Caco-2 (cell line): ENCODE results near the gene DOK6. TPM values are rescaled to one million over a fixed set of nuclear protein-coding genes. Genes with fewer than 3 reads are reported as not detected.

Experiments
- BruUV-seq: library from RNA; stranded (reverse); fragments of 400-500 nt; replicated peaks from 2 replicates; lab custom pipeline; 2021; lab: Mats Ljungman, UMichigan
- CTCF ChIA-PET: fragments of 300-600 bp; sonication (Branson Sonifier 250); formaldehyde crosslinking; loops from one replicate; lab custom pipeline; 2022; ENCODE audit warnings: antibody characterized with exemption; lab: Charles Lee
- POLR2A ChIA-PET: fragments of 300-600 bp; sonication (Branson Sonifier 250); formaldehyde crosslinking; loops from one replicate; lab custom pipeline; 2022; ENCODE audit warnings: antibody characterized with exemption; lab: Charles Lee
- DNase-seq, 2 experiments: peaks; one replicate each; pipeline versions ENCODE4 v3.0.0 to v3.0.0-alpha.2; 2020 to 2022
- H3K27me3 ChIP-seq: replicated peaks from 2 replicates; pipeline ENCODE4 v1.6.0; 2011; ENCODE audit warnings: low read length; ENCODE audit not compliant: control insufficient read depth, insufficient read depth
- H3K36me3 ChIP-seq: 2 replicates; pipeline ENCODE4 v1.5.1; 2011; ENCODE audit warnings: low read length; ENCODE audit not compliant: control insufficient read depth, insufficient read depth
- H3K4me1 ChIP-seq: fragments of 250-450 bp; sonication (Bioruptor Pico); 2 replicates; pipeline ENCODE4 v1.5.1; 2020; ENCODE audit warnings: mild to moderate bottlenecking
- H3K4me3 ChIP-seq: 2 replicates; pipeline ENCODE4 v1.5.1; 2011; ENCODE audit warnings: low read depth, mild to moderate bottlenecking, control low read depth, low read length
- H3K9me3 ChIP-seq: fragments of 250-450 bp; sonication (Bioruptor Pico); 2 replicates; pipeline ENCODE4 v1.5.1; 2020; ENCODE audit warnings: mild to moderate bottlenecking, moderate library complexity
- H3K27ac Mint-ChIP-seq: one replicate; pipeline ENCODE4 v1.8.0; 2022; ENCODE audit warnings: mixed read lengths; ENCODE audit not compliant: unreplicated experiment
- H3K27me3 Mint-ChIP-seq: one replicate; pipeline ENCODE4 v1.8.0; 2022; ENCODE audit warnings: mixed read lengths; ENCODE audit not compliant: insufficient read depth, unreplicated experiment
- H3K36me3 Mint-ChIP-seq: one replicate; pipeline ENCODE4 v1.8.0; 2022; ENCODE audit warnings: mild to moderate bottlenecking, mixed read lengths; ENCODE audit not compliant: insufficient read depth, unreplicated experiment
- H3K4me1 Mint-ChIP-seq: one replicate; pipeline ENCODE4 v1.8.0; 2022; ENCODE audit warnings: low read depth, mixed read lengths; ENCODE audit not compliant: unreplicated experiment
- H3K4me3 Mint-ChIP-seq: one replicate; pipeline ENCODE4 v1.8.0; 2022; ENCODE audit warnings: mild to moderate bottlenecking, moderate library complexity, mixed read lengths; ENCODE audit not compliant: unreplicated experiment
- H3K9me3 Mint-ChIP-seq: one replicate; pipeline ENCODE4 v1.8.0; 2022; ENCODE audit warnings: mixed read lengths; ENCODE audit not compliant: unreplicated experiment
- intact Hi-C: fragments of 100-400 bp; cut with micrococcal nuclease; formaldehyde crosslinking; loops from one replicate; pipeline ENCODE4 v1.10.0; 2022; ENCODE audit not compliant: unreplicated experiment
- total RNA-seq: library from RNA; stranded (reverse); gene quantifications from 2 replicates; pipeline ENCODE4 v1.2.3, GENCODE V29; 2022
- TF ChIP-seq, protein P1 (sequence below), 2 experiments: fragments of 200-600 bp in 1 of 2; IDR thresholded peaks; 1 replicate in 1 of 2; 2 replicates in 1 of 2; pipeline versions ENCODE4 v1.5.1 to v1.8.0; 2011 to 2022; ENCODE audit warnings: antibody characterized with exemption in 1 of 2, control low read depth in 1 of 2, inconsistent platforms in 1 of 2, low read depth in 1 of 2, low read length in 1 of 2, mild to moderate bottlenecking in 1 of 2, moderate library complexity in 1 of 2; ENCODE audit not compliant: insufficient read depth in 1 of 2, severe bottlenecking in 1 of 2, unreplicated experiment in 1 of 2

The DOK6 gene
- total RNA-seq, 1 experiment from 2014 or later, result not detected

DNA sequence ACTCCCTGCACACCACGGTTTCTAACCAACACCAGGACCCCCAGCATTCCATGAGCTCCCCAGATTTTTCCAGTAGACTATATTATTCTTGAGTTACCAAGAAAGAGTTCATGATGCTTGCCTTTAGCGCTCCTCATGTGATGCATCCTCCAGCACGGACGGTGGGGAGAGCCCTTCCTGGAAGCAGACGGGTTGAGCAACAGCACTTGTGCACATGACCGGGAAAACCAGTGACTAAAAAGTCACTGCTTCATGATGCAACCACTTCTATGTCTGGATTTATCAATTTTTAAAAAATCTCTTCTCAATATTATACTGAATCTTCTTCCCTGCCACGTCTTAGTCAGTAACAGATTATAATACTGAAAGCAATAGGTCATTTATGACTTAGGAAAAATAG lies 20.4 kb upstream of the DOK6 start:
- intact Hi-C loops, result no loop called here
- Mint-ChIP-seq H3K4me1 (no peaks in the 10 kb centered on the region), H3K9me3 (no peaks in the 10 kb centered on the region), H3K27ac (no peak overlapping the region), H3K27me3 (peaks cover 4% of the 10 kb centered on the region), H3K4me3 (no peak overlapping the region), H3K36me3 (no peaks in the 10 kb centered on the region)
- no TSS peak for BruUV-seq
- ChIA-PET POLR2A (no interaction called here), CTCF (no interaction called here)
- DNase-seq, result no peak
- TF ChIP-seq, protein P1, sequence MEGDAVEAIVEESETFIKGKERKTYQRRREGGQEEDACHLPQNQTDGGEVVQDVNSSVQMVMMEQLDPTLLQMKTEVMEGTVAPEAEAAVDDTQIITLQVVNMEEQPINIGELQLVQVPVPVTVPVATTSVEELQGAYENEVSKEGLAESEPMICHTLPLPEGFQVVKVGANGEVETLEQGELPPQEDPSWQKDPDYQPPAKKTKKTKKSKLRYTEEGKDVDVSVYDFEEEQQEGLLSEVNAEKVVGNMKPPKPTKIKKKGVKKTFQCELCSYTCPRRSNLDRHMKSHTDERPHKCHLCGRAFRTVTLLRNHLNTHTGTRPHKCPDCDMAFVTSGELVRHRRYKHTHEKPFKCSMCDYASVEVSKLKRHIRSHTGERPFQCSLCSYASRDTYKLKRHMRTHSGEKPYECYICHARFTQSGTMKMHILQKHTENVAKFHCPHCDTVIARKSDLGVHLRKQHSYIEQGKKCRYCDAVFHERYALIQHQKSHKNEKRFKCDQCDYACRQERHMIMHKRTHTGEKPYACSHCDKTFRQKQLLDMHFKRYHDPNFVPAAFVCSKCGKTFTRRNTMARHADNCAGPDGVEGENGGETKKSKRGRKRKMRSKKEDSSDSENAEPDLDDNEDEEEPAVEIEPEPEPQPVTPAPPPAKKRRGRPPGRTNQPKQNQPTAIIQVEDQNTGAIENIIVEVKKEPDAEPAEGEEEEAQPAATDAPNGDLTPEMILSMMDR (IDR thresholded peaks at IDR 0.05; ENCODE audit: insufficient read depth in 1 of 2, low read depth in 1 of 2, low read length in 1 of 2, severe bottlenecking in 1 of 2, unreplicated experiment in 1 of 2), result no peak
- H3K4me3 ChIP-seq, result no peak overlapping the region
- no peaks in the 10 kb centered on the region for H3K4me1 ChIP-seq
- no peaks in the 10 kb centered on the region for H3K36me3 ChIP-seq
- no peaks in the 10 kb centered on the region for H3K27me3 ChIP-seq
- H3K9me3 ChIP-seq, result no peaks in the 10 kb centered on the region

DNA sequence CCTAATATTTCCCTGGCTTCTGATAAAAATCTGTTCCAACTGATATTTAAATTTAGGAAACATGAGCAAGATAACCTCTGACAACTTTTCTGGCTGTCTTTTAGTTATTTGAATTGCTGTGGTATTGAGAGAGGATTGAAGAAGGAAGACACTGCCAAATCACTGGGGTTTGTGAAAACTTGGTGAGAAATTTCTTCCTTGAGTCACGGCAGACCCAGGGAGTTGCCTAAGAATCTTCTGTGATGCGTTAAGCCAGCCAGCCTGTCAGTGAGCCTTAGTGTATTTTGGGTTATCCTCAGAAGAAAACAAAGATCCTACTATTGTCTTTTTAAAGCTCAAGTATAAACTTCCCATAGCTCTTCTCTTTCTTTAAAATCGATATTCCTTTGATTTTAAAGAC lies 17.5 kb upstream of the DOK6 start:
- Histone ChIP-seq H3K9me3 (no peaks in the 10 kb centered on the region), H3K4me3 (no peak overlapping the region), H3K4me1 (no peaks in the 10 kb centered on the region), H3K27me3 (no peaks in the 10 kb centered on the region), H3K36me3 (no peaks in the 10 kb centered on the region)
- intact Hi-C loops, result no loop called here
- TF ChIP-seq, protein P1 (IDR thresholded peaks at IDR 0.05; ENCODE audit: insufficient read depth in 1 of 2, low read depth in 1 of 2, low read length in 1 of 2, severe bottlenecking in 1 of 2, unreplicated experiment in 1 of 2), result no peak
- Mint-ChIP-seq H3K4me1 (no peaks in the 10 kb centered on the region), H3K27ac (no peak overlapping the region), H3K36me3 (no peaks in the 10 kb centered on the region), H3K9me3 (no peaks in the 10 kb centered on the region), H3K4me3 (no peak overlapping the region), H3K27me3 (peaks cover 4% of the 10 kb centered on the region)
- CTCF ChIA-PET, result no interaction called here
- no peak for DNase-seq
- POLR2A ChIA-PET, result no interaction called here
- BruUV-seq, result no TSS peak

DNA sequence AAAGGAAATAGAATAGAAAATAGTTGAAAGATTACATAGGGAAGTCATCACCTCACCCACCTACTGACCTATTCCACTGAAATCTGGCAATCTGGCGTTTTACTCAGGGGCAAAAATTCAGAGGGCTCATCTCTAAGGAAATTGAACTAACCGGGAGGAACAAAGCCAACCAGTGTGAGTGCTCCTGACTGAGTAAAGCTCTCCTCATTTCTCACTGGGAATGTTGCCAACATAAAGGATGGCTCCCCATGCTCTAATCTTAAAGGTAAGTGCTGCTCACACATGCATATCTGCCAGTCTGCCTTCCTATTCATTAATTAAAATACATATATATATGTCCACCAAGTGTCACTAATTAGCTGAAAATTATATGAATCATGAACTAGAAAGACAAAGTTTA lies 13.5 kb upstream of the DOK6 start:
- Histone ChIP-seq H3K4me1 (no peaks in the 10 kb centered on the region), H3K4me3 (no peak overlapping the region), H3K9me3 (no peaks in the 10 kb centered on the region), H3K27me3 (no peaks in the 10 kb centered on the region), H3K36me3 (no peaks in the 10 kb centered on the region)
- ChIA-PET POLR2A (no interaction called here), CTCF (no interaction called here)
- Mint-ChIP-seq H3K27me3 (no peaks in the 10 kb centered on the region), H3K4me3 (no peak overlapping the region), H3K4me1 (no peaks in the 10 kb centered on the region), H3K36me3 (no peaks in the 10 kb centered on the region), H3K9me3 (no peaks in the 10 kb centered on the region), H3K27ac (no peak overlapping the region)
- TF ChIP-seq, protein P1 (IDR thresholded peaks at IDR 0.05; ENCODE audit: insufficient read depth in 1 of 2, low read depth in 1 of 2, low read length in 1 of 2, severe bottlenecking in 1 of 2, unreplicated experiment in 1 of 2), result no peak
- BruUV-seq, result no TSS peak
- intact Hi-C loops, result no loop called here
- DNase-seq, result no peak
